ENCODE measurements around the gene CDKN2B-AS1.

GRCh38 chr9:22117511-22118384 is 123.2 kb downstream of the CDKN2B-AS1 start:
- no peak for TF ChIP-seq CTCF (IDR thresholded peaks at IDR 0.05)
- no peak for TF ChIP-seq EZH2phosphoT487 (IDR thresholded peaks at IDR 0.05)

Data from neural progenitor cell (in vitro differentiated cells).